DMS53 treated with DMSO at 0.1 percent for 48 hours (cell line): Measurements from ENCODE around the gene NHLH1.

Experiments
- DNase-seq: peaks from one replicate; lab custom pipeline; 2025; ENCODE audit not compliant: unreplicated experiment; lab: John Stamatoyannopoulos, UW

Gene NHLH1

GRCh38 chr1:160358073-160358472 is 8.8 kb upstream of the NHLH1 start:
- no peak for DNase-seq

DNA sequence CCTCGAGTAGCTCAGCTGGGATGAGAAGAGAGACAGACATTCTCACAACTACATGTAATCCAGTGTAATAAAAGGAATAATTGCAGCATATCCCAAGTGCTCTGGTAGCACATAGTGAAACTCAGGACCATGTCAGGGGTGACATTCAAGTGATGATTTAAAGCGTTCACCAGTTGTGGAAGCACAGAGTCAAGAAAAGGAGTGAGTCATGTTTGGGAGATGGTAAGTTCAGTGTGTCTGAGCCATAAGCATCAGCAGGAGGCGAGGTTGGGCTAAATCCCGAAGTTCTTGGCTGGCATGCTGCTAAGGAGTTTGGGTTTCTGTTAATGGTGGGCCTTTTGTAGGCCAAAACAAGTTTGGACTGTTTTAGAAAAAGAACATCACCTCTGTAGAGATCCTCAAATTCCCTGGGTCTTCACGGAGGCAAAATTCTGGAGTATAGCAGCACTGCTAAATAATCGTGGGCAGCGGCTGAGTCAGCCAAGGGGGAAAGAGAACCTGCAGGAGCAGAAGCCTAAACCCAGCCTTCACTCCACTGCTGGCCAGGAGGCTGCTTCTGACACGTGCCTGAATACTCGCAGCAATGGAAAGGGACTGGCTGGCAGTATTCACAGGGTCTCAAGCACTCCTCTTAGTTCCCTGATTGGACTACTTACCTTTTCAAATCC is 7.2 kb upstream of the NHLH1 start:
- no peak for DNase-seq

GRCh38 chr1:160360227-160360695 is 6.6 kb upstream of the NHLH1 start:
- DNase-seq = no peak

- no peak for DNase-seq
Observed at GRCh38 chr1:160361199-160361598, 5.7 kb upstream of the NHLH1 start.

DNA sequence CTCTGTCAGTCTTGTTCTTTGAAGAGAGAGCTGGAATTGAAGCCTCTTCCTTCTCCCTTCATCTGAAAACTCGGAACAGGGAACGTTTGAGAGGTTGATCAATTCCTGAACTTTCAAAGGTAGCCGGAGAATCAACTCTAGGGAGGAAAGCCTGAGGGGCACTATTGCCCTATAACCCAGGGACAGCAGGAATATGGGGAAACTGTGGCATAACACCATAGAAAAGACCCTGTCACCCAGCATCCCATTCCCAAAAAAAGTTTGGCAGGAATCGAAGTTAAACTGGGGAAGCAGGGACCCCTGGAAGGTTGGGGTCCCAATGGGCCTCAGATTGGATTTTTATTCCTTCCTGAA is 5.1 kb upstream of the NHLH1 start:
- DNase-seq = no peak

DNA sequence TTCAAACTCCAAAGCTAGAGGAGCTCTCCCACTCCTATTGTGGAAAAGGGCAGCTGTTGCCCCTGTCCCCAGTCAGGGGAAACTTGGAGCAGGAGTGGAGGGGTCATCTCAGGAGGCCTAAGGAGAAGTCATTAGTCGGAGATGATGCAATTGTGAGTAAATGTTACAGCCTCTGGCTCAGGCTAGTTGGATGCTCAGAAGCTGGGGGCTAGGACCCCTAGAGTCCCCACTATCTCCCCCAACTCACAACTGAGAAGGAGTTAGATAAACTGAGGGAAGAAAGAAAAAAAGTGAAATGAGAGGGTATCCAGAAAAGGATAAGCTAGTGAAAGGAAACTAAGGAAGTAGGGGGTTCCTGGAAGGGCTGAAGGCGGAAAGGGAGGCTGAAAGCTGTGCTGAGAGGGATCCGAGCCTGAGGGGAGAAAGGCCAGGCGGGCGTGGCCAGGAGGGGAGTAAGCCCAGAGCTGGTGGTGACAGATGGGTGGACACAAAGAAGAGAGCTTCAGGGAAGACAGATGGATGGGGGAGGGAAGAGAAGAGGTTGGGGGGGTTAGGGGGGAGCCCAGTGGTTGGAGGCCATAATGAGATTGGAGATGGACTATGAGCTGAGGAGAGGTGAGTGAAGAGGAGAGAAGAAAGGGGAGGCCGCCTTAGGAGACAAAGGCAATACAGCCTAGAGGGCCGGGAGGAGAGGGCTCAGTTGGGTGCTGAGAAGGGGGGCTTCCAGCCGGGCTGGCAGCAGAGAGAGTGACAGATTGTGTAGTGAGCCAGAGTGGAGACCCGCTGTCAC is 4.5 kb upstream of the NHLH1 start:
- no peak for DNase-seq

DNA sequence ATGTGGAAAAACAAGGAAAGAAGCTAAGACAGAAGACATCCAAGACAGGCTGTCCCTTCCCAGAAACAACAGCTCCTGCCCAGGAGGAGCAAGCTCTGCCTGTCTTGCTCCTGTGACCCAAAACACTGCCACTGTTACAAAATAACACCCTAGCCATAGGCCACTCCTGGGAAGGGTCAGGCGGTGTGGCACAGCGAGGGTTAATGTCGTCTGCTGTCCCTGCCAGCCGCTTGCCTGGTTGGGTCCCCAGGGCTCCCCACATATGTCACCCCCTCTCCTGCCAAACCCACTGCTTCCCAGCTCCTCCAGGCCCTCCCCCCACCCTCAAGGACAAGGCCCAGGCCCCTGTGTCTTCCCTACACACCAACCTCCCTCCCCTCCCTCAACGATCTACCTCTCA is 3.9 kb upstream of the NHLH1 start:
- no peak for DNase-seq

- DNase-seq = no peak
Observed at GRCh38 chr1:160363951-160364735, 2.7 kb upstream of the NHLH1 start.

GRCh38 chr1:160365325-160365724 is 1.5 kb upstream of the NHLH1 start:
- DNase-seq = no peak

DNA sequence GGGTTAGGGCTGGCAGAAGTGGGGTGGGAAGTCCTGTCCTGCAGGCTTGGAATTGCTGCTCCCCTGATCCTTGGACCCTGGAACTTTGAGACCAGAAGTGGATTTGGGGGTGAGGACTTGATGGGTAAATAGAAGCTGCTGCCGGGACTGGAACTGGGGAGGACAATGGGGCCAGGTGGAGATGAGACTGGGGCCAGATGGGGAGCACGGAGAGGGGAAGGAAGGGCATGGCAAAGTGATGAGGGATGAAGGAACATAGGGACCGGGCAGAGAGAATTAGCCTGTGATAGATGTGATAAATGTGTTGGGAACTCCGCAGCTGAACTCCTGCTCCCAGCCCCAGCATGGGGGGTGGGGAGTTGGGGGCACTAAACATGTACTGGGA is 637 bp downstream of the NHLH1 start:
- DNase-seq = no peak

- DNase-seq = no peak
Observed at GRCh38 chr1:160367934-160368923, 1.4 kb downstream of the NHLH1 start.

- DNase-seq = no peak
Observed at GRCh38 chr1:160369087-160369486, 2.2 kb downstream of the NHLH1 start.

GRCh38 chr1:160370561-160371345 is 3.9 kb downstream of the NHLH1 start:
- DNase-seq = no peak

GRCh38 chr1:160371346-160371631 is 4.4 kb downstream of the NHLH1 start:
- DNase-seq = no peak

DNA sequence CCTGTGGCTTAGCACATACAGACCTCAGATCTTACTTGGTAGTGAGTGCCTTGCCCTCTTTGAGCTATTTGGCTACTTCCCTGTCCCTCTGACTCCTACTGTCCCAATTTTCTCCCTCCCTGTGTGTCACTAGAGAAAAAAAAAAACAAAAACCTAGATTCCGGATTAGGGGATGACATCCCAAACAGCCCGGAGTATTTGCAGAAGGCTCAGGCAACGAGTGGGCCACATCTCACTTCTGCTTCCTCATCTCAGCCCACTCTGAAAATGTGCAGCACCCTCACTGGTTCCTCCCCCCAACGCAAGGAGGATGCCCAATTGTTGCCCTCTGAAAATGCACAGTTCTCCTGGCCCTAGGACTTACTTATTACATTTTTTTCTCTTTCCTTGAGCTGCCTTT is 4.9 kb downstream of the NHLH1 start:
- DNase-seq = no peak

DNA sequence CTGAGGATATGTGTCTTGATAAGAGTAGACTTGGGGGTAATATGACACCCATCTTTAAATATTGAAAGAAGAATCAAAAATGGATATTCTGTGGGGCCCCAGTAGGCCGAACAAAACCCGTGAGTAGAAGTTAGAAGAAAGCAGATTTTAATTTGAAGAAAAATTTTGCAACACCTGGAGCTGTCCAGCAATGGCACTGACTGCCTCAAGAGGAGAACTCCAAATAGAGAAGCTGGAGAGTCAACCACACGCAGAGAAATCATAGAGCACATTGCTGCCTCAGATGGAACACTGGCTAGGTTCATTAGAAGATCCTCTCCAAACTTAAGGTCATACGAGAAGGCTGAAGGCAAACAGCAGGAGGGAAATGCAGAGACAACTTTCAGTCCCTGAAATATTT is 6.8 kb downstream of the NHLH1 start:
- DNase-seq = no peak

GRCh38 chr1:160374306-160375110 is 7.6 kb downstream of the NHLH1 start:
- DNase-seq = no peak

GRCh38 chr1:160375788-160376524 is 9.1 kb downstream of the NHLH1 start:
- DNase-seq = no peak
